Osteocyte (in vitro differentiated cells): ENCODE measurements around the gene ABCB9. TPM values are rescaled to one million over a fixed set of nuclear protein-coding genes. Genes with fewer than 3 reads are reported as not detected.
"Not testable (repeated sequence)": the region's sequence is repeated elsewhere in the genome, so short reads cannot be mapped to it uniquely, and the experiment has no call there.

Experiments
- DNase-seq: peaks from one replicate; pipeline ENCODE4 v3.0.0; 2021; ENCODE audit warnings: mixed read lengths; ENCODE audit not compliant: unreplicated experiment; ENCODE audit errors: extremely low spot score
- H3K27ac Mint-ChIP-seq: one replicate; pipeline ENCODE4 v1.8.0; 2021; ENCODE audit warnings: mild to moderate bottlenecking, mixed read lengths; ENCODE audit not compliant: unreplicated experiment
- H3K27me3 Mint-ChIP-seq: one replicate; pipeline ENCODE4 v1.8.0; 2021; ENCODE audit warnings: mixed read lengths; ENCODE audit not compliant: unreplicated experiment
- H3K36me3 Mint-ChIP-seq: one replicate; pipeline ENCODE4 v1.8.0; 2021; ENCODE audit warnings: mixed read lengths; ENCODE audit not compliant: unreplicated experiment
- H3K4me1 Mint-ChIP-seq: one replicate; pipeline ENCODE4 v1.8.0; 2021; ENCODE audit warnings: mixed read lengths; ENCODE audit not compliant: unreplicated experiment
- H3K4me3 Mint-ChIP-seq: one replicate; pipeline ENCODE4 v1.8.0; 2021; ENCODE audit warnings: mild to moderate bottlenecking, moderate library complexity, mixed read lengths; ENCODE audit not compliant: unreplicated experiment
- H3K9me3 Mint-ChIP-seq: one replicate; pipeline ENCODE4 v1.8.0; 2021; ENCODE audit warnings: mixed read lengths; ENCODE audit not compliant: unreplicated experiment
- total RNA-seq: library from RNA; stranded (reverse); gene quantifications from 2 replicates; pipeline ENCODE4 v1.2.1, GENCODE V29; 2021
- TF ChIP-seq, protein P1 (sequence below): fragments of 200-600 bp; sonication (generic); IDR thresholded peaks from 2 replicates; pipeline ENCODE4 v1.5.0; 2021; ENCODE audit warnings: antibody characterized with exemption, mild to moderate bottlenecking, moderate library complexity

ABCB9 gene
- total RNA-seq, 1 donor from 2014 or later: 13.4 TPM

DNA sequence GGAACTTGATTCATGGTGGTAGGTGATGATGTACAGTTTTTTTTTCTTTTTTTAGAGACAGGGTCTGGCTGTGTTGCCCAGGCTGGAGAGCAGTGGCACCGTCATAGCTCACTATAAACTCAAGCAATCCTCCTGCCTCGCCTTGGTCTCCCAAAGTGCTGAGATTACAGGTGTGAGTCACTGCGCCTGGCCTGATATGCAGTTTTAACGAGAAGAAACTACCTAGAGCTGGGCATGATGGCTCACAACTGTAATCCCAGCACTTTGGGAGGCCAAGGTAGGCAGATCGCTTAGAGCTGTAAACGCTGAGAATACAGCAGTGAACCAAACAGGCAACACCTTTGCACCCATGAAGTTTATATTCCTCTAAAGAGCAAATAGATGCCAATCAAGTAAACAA, 57.3 kb downstream of the ABCB9 start:
- Mint-ChIP-seq H3K27ac (no peak overlapping the region), H3K4me1 (peaks cover 10% of the 10 kb centered on the region), H3K4me3 (no peak overlapping the region), H3K9me3 (no peaks in the 10 kb centered on the region), H3K27me3 (peaks cover under 1% of the 10 kb centered on the region), H3K36me3 (no peaks in the 10 kb centered on the region)
- TF ChIP-seq, protein P1, sequence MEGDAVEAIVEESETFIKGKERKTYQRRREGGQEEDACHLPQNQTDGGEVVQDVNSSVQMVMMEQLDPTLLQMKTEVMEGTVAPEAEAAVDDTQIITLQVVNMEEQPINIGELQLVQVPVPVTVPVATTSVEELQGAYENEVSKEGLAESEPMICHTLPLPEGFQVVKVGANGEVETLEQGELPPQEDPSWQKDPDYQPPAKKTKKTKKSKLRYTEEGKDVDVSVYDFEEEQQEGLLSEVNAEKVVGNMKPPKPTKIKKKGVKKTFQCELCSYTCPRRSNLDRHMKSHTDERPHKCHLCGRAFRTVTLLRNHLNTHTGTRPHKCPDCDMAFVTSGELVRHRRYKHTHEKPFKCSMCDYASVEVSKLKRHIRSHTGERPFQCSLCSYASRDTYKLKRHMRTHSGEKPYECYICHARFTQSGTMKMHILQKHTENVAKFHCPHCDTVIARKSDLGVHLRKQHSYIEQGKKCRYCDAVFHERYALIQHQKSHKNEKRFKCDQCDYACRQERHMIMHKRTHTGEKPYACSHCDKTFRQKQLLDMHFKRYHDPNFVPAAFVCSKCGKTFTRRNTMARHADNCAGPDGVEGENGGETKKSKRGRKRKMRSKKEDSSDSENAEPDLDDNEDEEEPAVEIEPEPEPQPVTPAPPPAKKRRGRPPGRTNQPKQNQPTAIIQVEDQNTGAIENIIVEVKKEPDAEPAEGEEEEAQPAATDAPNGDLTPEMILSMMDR: no peak
- no peak for DNase-seq

- H3K27ac Mint-ChIP-seq, H3K36me3 Mint-ChIP-seq, DNase-seq, H3K4me1 Mint-ChIP-seq, H3K4me3 Mint-ChIP-seq, H3K9me3 Mint-ChIP-seq: not testable (repeated sequence)
- H3K27me3 Mint-ChIP-seq: peaks cover 13% of the 10 kb centered on the region
Measured at GRCh38 chr12:122905258-122905657, 61.0 kb downstream of the ABCB9 start.

- Mint-ChIP-seq H3K36me3 (no peaks in the 10 kb centered on the region), H3K4me1 (peaks cover 3% of the 10 kb centered on the region), H3K9me3 (no peaks in the 10 kb centered on the region), H3K27me3 (peaks cover 13% of the 10 kb centered on the region), H3K27ac (no peak overlapping the region), H3K4me3 (no peak overlapping the region)
- DNase-seq: no peak
- TF ChIP-seq, protein P1: no peak
Measured at GRCh38 chr12:122903693-122904034, 62.6 kb downstream of the ABCB9 start.

DNA sequence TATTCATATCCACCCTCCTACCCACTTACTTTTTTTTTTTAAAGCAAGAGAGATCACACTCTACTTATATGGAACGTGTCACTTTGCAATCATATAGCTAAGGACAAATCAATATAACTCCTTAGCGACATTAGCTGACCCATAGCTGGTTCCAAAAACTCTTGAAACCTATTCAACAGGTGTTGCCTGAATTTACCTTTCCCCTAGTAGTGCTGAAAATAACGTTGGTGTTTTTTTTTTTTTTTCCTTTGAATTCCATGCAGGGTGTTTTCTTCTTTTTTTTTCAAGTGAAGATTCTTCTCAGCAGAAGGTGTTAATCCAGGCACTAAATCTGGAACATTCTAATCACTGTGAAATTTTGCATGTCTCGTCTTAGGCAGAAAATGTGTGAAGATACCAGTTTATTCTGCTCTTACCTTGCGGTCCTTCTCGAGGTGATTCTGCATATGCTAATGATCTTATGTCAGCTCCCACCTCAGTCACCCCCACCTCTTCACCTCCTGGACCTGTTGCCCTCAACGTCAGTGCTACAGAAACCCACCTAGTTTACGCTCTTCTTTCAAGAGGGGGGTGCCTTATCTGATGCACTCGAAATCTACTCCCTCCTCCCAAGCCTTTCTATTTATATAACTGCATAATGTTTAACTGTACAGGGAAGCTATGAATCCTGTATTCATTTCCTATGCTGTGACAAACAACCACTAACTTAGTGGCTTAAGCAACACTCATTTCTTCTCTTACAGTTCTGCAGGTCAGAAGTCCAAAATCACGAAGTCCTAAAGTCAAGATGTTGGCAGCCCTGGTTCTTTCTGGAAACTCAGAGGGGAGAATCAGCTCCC, 63.2 kb downstream of the ABCB9 start:
- no peak overlapping the region for H3K27ac Mint-ChIP-seq
- H3K9me3 Mint-ChIP-seq: no peaks in the 10 kb centered on the region

DNA sequence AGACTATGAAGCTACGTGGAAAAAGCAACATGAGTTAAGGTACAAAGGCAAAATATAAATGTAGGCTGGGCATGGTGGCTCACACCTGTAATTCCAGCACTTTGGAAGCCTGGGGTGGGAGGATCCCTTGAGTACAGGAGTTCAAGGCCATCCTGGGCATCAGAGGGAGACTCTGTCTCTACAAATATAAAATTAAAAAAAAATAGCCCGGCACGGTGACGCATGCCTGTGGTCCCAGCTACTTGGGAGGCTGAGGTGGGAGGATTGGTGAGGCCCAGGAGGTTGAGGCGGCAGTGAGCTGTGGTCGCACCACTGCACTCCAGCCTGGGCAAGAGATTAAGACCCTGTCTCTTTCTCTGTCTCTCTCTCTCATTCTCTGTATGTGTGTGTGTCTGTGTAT, 66.4 kb downstream of the ABCB9 start:
- Mint-ChIP-seq H3K4me3 (no peak overlapping the region), H3K27ac (no peak overlapping the region), H3K4me1 (peaks cover 23% of the 10 kb centered on the region), H3K27me3 (peaks cover 13% of the 10 kb centered on the region), H3K36me3 (no peaks in the 10 kb centered on the region), H3K9me3 (no peaks in the 10 kb centered on the region)
- DNase-seq: no peak
- TF ChIP-seq, protein P1: no peak

More for the DNA sequence above, 63.2 kb downstream of the ABCB9 start:
- H3K27me3 Mint-ChIP-seq: peaks cover 13% of the 10 kb centered on the region
- H3K36me3 Mint-ChIP-seq: no peaks in the 10 kb centered on the region
- peaks cover 9% of the 10 kb centered on the region for H3K4me1 Mint-ChIP-seq
- TF ChIP-seq, protein P1: no peak
- H3K4me3 Mint-ChIP-seq: no peak overlapping the region
- DNase-seq: no peak
